PC-3 (cell line): ENCODE data around the gene NTM. TPM values are rescaled to one million over a fixed set of nuclear protein-coding genes. Genes with fewer than 3 reads are reported as not detected.

ENCODE experiments used
- ATAC-seq: fragments of 200-7000 bp; cut with Tn5 transposase; 2 replicates; pipeline ENCODE4 v1.9.1; 2020; ENCODE audit warnings: mild to moderate bottlenecking, moderate library complexity
- BruUV-seq: library from RNA; stranded (reverse); fragments of 400-500 nt; replicated peaks from 2 replicates; lab custom pipeline; 2021; lab: Mats Ljungman, UMichigan
- CTCF ChIA-PET: fragments of 300-600 bp; sonication (Branson Sonifier 250); formaldehyde crosslinking; loops from one replicate; lab custom pipeline; 2022; ENCODE audit warnings: antibody characterized with exemption; lab: Charles Lee
- POLR2A ChIA-PET: fragments of 300-600 bp; sonication (Branson Sonifier 250); formaldehyde crosslinking; loops from one replicate; lab custom pipeline; 2022; ENCODE audit warnings: antibody characterized with exemption; ENCODE audit not compliant: unreplicated experiment; lab: Charles Lee
- DNase-seq: peaks from one replicate; pipeline ENCODE4 v3.0.0-alpha.2; 2015
- H2AFZ ChIP-seq: fragments of 300-600 bp; sonication (generic); 2 replicates; pipeline ENCODE4 v1.6.0; 2016; ENCODE audit warnings: antibody characterized with exemption, low read length
- H3F3A ChIP-seq: fragments of 300-600 bp; sonication (generic); one replicate; pipeline ENCODE4 v1.6.0; 2017; ENCODE audit warnings: antibody characterized with exemption, low read length, control low read depth, mild to moderate bottlenecking; ENCODE audit not compliant: unreplicated experiment
- H3K27ac ChIP-seq: fragments of 300-600 bp; sonication (generic); 2 replicates; pipeline ENCODE4 v1.5.1; 2016; ENCODE audit warnings: mild to moderate bottlenecking, low read length
- H3K27me3 ChIP-seq: fragments of 300-600 bp; sonication (generic); 2 replicates; pipeline ENCODE4 v1.6.1; 2016; ENCODE audit warnings: low read length, mixed read lengths
- H3K36me3 ChIP-seq: fragments of 300-600 bp; sonication (generic); 2 replicates; pipeline ENCODE4 v1.6.1; 2016; ENCODE audit warnings: low read depth, mixed run types, low read length, mixed read lengths
- H3K4me1 ChIP-seq: fragments of 300-600 bp; sonication (generic); 2 replicates; pipeline ENCODE4 v1.5.1; 2016; ENCODE audit warnings: low read length; ENCODE audit not compliant: insufficient read depth
- H3K4me2 ChIP-seq: fragments of 300-600 bp; sonication (generic); 2 replicates; pipeline ENCODE4 v1.6.0; 2016; ENCODE audit warnings: low read length
- H3K4me3 ChIP-seq: fragments of 300-600 bp; sonication (generic); 2 replicates; pipeline ENCODE4 v1.5.1; 2016; ENCODE audit warnings: mild to moderate bottlenecking, low read length, mixed read lengths
- H3K79me2 ChIP-seq: fragments of 300-600 bp; sonication (generic); 2 replicates; pipeline ENCODE4 v1.6.1; 2017; ENCODE audit warnings: low read length, mixed read lengths
- H3K9ac ChIP-seq: fragments of 300-600 bp; sonication (generic); 2 replicates; pipeline ENCODE4 v1.6.0; 2016; ENCODE audit warnings: mild to moderate bottlenecking, low read length
- H3K9me2 ChIP-seq: fragments of 300-600 bp; sonication (generic); replicated peaks from 2 replicates; pipeline ENCODE4 v1.6.1; 2016; ENCODE audit warnings: mixed run types, low read length, mixed read lengths
- H3K9me3 ChIP-seq: fragments of 300-600 bp; sonication (generic); 2 replicates; pipeline ENCODE4 v1.6.1; 2016; ENCODE audit warnings: low read length, mixed read lengths
- H4K20me1 ChIP-seq: fragments of 300-600 bp; sonication (generic); 2 replicates; pipeline ENCODE4 v1.6.1; 2016; ENCODE audit warnings: low read length, mixed read lengths
- EZH2 ChIP-seq: fragments of 300-600 bp; sonication (generic); IDR thresholded peaks from one replicate; pipeline ENCODE4 v1.6.1; 2017; ENCODE audit warnings: antibody characterized with exemption, mild to moderate bottlenecking, low read length; ENCODE audit not compliant: unreplicated experiment
- EZH2phosphoT487 ChIP-seq: fragments of 300-600 bp; sonication (generic); IDR thresholded peaks from 2 replicates; pipeline ENCODE4 v1.6.1; 2018; ENCODE audit warnings: mild to moderate bottlenecking, antibody characterized with exemption, low read length, borderline replicate concordance
- intact Hi-C: fragments of 100-400 bp; cut with micrococcal nuclease; formaldehyde crosslinking; loops from 2 replicates; pipeline ENCODE4 v1.9.0; 2023
- total RNA-seq: library from RNA; depleted of rRNA; stranded (reverse); fragments of >200 nt; gene quantifications from 2 replicates; pipeline ENCODE4 v1.2.3, GENCODE V29; 2014
- TF ChIP-seq, protein P1 (sequence below): fragments of 300-600 bp; sonication (generic); conservative IDR thresholded peaks from 2 replicates; pipeline ENCODE4 v1.5.1; 2017; ENCODE audit warnings: antibody characterized with exemption, low read depth, mild to moderate bottlenecking, low read length

The NTM gene
- total RNA-seq, 1 experiment from 2014 or later = not detected

GRCh38 chr11:131671734-131672133, 301.3 kb downstream of the NTM start:
- intact Hi-C loops = loop anchor here (5.0 kb wide), 1 partner anchor 264 kb away; no protein-coding TSS in a partner anchor
- no peak overlapping the region for H3K4me3 ChIP-seq
- ATAC-seq = no peak

GRCh38 chr11:131672191-131672590, 301.8 kb downstream of the NTM start:
- H3K27ac ChIP-seq = no peak overlapping the region
- H3K4me2 ChIP-seq = no peak overlapping the region
- CTCF ChIA-PET = no interaction called here
- no peak overlapping the region for H3K4me3 ChIP-seq
- POLR2A ChIA-PET = no interaction called here
- TF ChIP-seq EZH2 (no peak), EZH2phosphoT487 (no peak)
- TF ChIP-seq, protein P1, sequence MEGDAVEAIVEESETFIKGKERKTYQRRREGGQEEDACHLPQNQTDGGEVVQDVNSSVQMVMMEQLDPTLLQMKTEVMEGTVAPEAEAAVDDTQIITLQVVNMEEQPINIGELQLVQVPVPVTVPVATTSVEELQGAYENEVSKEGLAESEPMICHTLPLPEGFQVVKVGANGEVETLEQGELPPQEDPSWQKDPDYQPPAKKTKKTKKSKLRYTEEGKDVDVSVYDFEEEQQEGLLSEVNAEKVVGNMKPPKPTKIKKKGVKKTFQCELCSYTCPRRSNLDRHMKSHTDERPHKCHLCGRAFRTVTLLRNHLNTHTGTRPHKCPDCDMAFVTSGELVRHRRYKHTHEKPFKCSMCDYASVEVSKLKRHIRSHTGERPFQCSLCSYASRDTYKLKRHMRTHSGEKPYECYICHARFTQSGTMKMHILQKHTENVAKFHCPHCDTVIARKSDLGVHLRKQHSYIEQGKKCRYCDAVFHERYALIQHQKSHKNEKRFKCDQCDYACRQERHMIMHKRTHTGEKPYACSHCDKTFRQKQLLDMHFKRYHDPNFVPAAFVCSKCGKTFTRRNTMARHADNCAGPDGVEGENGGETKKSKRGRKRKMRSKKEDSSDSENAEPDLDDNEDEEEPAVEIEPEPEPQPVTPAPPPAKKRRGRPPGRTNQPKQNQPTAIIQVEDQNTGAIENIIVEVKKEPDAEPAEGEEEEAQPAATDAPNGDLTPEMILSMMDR = no peak
- H3K9me2 ChIP-seq = no peaks in the 10 kb centered on the region
- H3K9me3 ChIP-seq = no peaks in the 10 kb centered on the region
- H3K36me3 ChIP-seq = no peaks in the 10 kb centered on the region
- H3K27me3 ChIP-seq = peaks cover 38% of the 10 kb centered on the region
- no peaks in the 10 kb centered on the region for H4K20me1 ChIP-seq
- no peak for DNase-seq
- no peaks in the 10 kb centered on the region for H3K4me1 ChIP-seq
- no peak for ATAC-seq
- H3K79me2 ChIP-seq = no peaks in the 10 kb centered on the region
- no peak overlapping the region for H3K9ac ChIP-seq
- intact Hi-C loops = loop anchor here (5.0 kb wide), 1 partner anchor 265 kb away; no protein-coding TSS in a partner anchor
- H3F3A ChIP-seq = no peaks in the 10 kb centered on the region
- no TSS peak for BruUV-seq
- no peak overlapping the region for H2AFZ ChIP-seq

More at GRCh38 chr11:131671734-131672133, 301.3 kb downstream of the NTM start:
- Histone ChIP-seq H3K27ac (no peak overlapping the region), H4K20me1 (no peaks in the 10 kb centered on the region), H3K27me3 (peaks cover 33% of the 10 kb centered on the region), H3F3A (no peaks in the 10 kb centered on the region), H3K36me3 (no peaks in the 10 kb centered on the region), H3K9me3 (no peaks in the 10 kb centered on the region), H3K4me1 (no peaks in the 10 kb centered on the region), H3K79me2 (no peaks in the 10 kb centered on the region), H3K9me2 (no peaks in the 10 kb centered on the region), H3K9ac (no peak overlapping the region), H2AFZ (no peak overlapping the region), H3K4me2 (no peak overlapping the region)
- POLR2A ChIA-PET = no interaction called here
- CTCF ChIA-PET = no interaction called here
- TF ChIP-seq, protein P1 = no peak
- TF ChIP-seq EZH2phosphoT487 = no peak
- no peak for TF ChIP-seq EZH2
- no peak for DNase-seq
- BruUV-seq = no TSS peak

DNA sequence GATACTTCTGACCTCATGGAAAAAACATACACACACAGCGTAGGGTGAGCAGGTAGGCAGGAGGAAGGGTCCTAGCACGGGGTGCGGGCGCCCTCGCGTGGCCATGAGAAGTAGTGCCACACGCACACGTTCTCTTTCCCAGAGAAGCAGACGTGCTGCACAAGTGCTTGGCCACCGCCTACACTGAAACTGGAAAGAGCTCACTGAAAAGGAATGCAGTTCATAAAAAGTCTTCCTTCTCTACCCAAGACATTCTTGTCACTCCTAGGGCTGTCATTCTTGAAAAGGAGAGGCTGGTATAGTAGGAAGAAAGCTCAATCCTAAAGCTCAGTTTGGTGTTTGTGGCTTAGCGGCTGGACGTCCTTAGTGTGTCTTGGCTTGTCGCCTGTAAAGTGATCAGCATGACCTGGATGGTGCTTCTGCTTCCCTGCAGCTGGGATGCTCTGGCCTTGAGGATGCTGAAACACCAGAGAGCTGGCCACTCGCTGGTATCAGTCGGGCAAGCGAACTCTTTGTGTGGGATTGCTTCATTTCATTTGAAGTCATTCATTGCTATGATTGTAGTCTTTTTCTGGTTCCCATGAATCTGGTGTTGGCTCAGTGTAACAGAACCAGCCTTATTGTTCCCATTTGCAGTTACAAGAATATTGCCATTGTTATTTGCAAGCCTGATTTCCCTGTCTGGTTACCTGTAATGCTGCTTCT, 303.8 kb downstream of the NTM start:
- intact Hi-C loops = loop anchor here (1.0 to 5.0 kb wide), 3 partner anchors 267 to 751 kb away; no protein-coding TSS in a partner anchor
- Histone ChIP-seq H3F3A (no peaks in the 10 kb centered on the region), H4K20me1 (no peaks in the 10 kb centered on the region), H3K36me3 (no peaks in the 10 kb centered on the region), H3K9me2 (no peaks in the 10 kb centered on the region), H3K9me3 (no peaks in the 10 kb centered on the region), H3K4me2 (no peak overlapping the region), H2AFZ (no peak overlapping the region; the same call in 1 of the 2 replicates), H3K27ac (no peak overlapping the region), H3K9ac (no peak overlapping the region), H3K27me3 (peaks cover 53% of the 10 kb centered on the region), H3K4me3 (no peak overlapping the region), H3K4me1 (no peaks in the 10 kb centered on the region), H3K79me2 (no peaks in the 10 kb centered on the region)
- BruUV-seq = no TSS peak
- ChIA-PET CTCF (interaction anchor here (0.6 to 1.2 kb wide), 5 partner anchors 21 to 652 kb away, joined by 3 to 11 read pairs (median 3); no protein-coding TSS in a partner anchor), POLR2A (no interaction called here)
- DNase-seq (peak; percentile 79), ATAC-seq (peak; percentile 95)
- TF ChIP-seq EZH2phosphoT487 (no peak), EZH2 (no peak)
- TF ChIP-seq, protein P1 = peak; percentile 96
